ENCODE results near the gene COL9A3.

The COL9A3 gene

DNA sequence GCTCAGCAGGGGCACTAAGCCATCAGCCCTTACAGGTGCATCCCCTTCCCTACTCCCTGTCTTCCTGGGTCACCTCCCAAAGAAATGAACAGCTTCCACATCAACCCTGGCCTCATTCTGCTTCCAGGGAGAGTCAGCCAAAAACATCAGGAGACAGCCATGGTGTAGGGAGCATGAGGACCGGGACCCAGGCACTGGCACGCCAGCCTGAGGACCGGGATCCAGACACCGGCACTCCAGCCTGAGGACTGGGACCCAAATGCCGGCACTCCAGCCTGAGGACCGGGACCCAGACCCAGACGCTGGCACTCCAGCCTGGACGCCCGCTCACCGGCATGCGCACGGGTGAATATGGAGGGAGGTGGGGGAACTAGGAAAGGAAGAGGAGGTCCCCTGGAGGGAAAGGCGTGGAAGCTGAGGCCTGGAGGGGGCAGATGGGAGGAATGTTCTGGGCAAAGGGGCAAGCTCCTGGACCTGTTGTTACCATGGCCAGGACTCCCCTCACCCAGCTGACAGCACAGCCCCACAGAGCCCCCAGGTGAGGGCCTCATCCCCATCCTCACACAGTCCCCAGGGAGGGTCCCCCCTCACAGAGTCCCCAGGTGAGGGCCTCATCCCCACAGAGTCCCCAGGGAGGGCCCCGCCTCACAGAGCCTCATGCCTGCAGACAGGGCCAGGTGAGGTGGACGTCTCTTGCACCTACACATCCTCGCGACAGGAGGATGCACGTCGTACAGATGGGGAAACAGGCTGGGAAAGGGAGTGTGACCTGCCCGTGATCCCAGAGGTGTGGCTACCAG lies 46.5 kb upstream of the COL9A3 start:
- Histone ChIP-seq H3K27ac (no peak overlapping the region), H3K4me2 (no peak overlapping the region), H2AFZ (ENCODE audit: low read depth) (no peak overlapping the region), H3K27me3 (ENCODE audit: insufficient read depth, low read depth) (peaks cover 98% of the 10 kb centered on the region), H3K79me2 (ENCODE audit: insufficient read depth, low read depth) (no peaks in the 10 kb centered on the region), H3K4me1 (ENCODE audit: low read depth, poor library complexity, severe bottlenecking) (no peaks in the 10 kb centered on the region), H4K20me1 (ENCODE audit: insufficient read depth) (no peaks in the 10 kb centered on the region), H3K9ac (no peak overlapping the region), H3K36me3 (ENCODE audit: insufficient read depth) (no peaks in the 10 kb centered on the region), H3K4me3 (IDR thresholded peaks at IDR 0.05; ENCODE audit: insufficient read depth, low read depth, low read length) (no peak overlapping the region)
- no peak for TF ChIP-seq CTCF (conservative IDR thresholded peaks at IDR 0.05; ENCODE audit: low read depth, low read length)

- Histone ChIP-seq H3K27ac (no peak overlapping the region), H3K9ac (no peak overlapping the region), H3K36me3 (ENCODE audit: insufficient read depth) (no peaks in the 10 kb centered on the region), H3K4me1 (ENCODE audit: low read depth, poor library complexity, severe bottlenecking) (no peaks in the 10 kb centered on the region), H3K27me3 (ENCODE audit: insufficient read depth, low read depth) (peaks cover 98% of the 10 kb centered on the region), H2AFZ (ENCODE audit: low read depth) (no peak overlapping the region), H3K4me2 (no peak overlapping the region), H3K4me3 (IDR thresholded peaks at IDR 0.05; ENCODE audit: insufficient read depth, low read depth, low read length) (no peak overlapping the region), H3K79me2 (ENCODE audit: insufficient read depth, low read depth) (no peaks in the 10 kb centered on the region), H4K20me1 (ENCODE audit: insufficient read depth) (no peaks in the 10 kb centered on the region)
- TF ChIP-seq CTCF (conservative IDR thresholded peaks at IDR 0.05; ENCODE audit: low read depth, low read length), result no peak
These were observed 45.9 kb upstream of the COL9A3 start for GRCh38 chr20:62770916-62771315.

DNA sequence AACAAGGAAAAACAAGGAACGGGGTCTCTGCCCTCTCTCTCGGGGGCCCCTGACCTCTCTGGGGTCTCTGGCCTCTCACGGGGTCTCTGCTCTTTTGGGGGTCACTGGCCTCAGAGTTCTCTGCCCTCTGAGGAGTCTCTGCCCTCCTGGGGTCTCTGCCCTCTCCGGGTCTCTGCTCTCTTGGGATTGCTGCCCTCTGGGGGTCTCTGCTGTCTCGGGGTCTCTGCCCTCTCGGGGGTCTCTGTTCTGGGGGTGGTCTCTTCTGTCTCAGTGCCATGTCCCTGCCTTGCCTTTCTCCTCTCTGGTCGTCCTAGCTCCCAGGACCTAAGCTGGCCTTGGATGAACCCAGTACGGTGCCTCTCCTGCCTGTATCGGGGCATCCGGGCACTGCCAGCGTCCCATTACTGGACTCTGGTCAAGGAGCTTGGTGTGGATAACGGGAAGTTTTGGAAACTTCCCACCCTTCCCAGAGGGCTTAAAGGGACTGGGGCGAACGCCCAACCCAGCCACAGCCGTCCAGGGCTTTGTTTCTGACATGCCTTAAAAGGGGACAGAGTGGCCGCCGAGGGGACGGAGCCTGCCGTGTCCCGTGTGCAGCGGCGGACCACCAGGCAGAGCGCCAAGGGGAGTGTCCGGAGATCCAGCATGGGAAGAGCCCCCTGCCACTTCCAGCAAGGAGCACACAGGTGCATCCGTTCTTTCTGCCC lies 45.3 kb upstream of the COL9A3 start:
- no peak overlapping the region for H3K27ac ChIP-seq
- no peaks in the 10 kb centered on the region for H3K4me1 ChIP-seq (ENCODE audit: low read depth, poor library complexity, severe bottlenecking)
- H3K36me3 ChIP-seq (ENCODE audit: insufficient read depth), result no peaks in the 10 kb centered on the region
- no peak for TF ChIP-seq CTCF (conservative IDR thresholded peaks at IDR 0.05; ENCODE audit: low read depth, low read length)
- H3K79me2 ChIP-seq (ENCODE audit: insufficient read depth, low read depth), result no peaks in the 10 kb centered on the region
- H4K20me1 ChIP-seq (ENCODE audit: insufficient read depth), result no peaks in the 10 kb centered on the region
- H3K27me3 ChIP-seq (ENCODE audit: insufficient read depth, low read depth), result peaks cover 98% of the 10 kb centered on the region
- no peak overlapping the region for H3K9ac ChIP-seq
- no peak overlapping the region for H3K4me3 ChIP-seq (IDR thresholded peaks at IDR 0.05; ENCODE audit: insufficient read depth, low read depth, low read length)
- no peak overlapping the region for H3K4me2 ChIP-seq
- no peak overlapping the region for H2AFZ ChIP-seq (ENCODE audit: low read depth)

DNA sequence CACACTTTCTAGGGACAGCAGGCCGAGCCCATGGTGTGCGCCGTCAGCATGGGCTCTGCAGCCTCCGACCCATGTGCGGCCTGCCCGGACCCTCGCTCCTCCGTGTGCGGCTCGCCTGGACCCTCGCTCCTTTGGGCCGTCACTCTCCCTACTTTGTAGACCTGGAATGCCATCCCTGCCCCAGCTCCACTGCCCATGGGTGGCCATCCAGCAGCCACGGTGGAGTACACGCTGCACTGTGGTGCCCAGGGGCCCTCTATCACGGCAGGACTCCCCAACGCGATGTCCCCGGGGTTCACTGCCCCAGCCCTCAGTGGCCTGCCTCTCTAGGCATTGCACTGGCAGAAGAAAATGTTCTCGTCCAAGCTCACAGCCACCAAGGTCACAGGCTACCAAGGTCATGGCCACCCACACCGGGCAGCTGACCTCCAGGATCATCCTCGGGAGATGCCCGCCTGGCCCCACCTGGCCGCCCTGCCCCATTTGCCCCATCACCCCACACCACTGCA lies 44.7 kb upstream of the COL9A3 start:
- no peak for TF ChIP-seq CTCF (conservative IDR thresholded peaks at IDR 0.05; ENCODE audit: low read depth, low read length)
- H3K27me3 ChIP-seq (ENCODE audit: insufficient read depth, low read depth), result peaks cover 96% of the 10 kb centered on the region
- no peaks in the 10 kb centered on the region for H3K4me1 ChIP-seq (ENCODE audit: low read depth, poor library complexity, severe bottlenecking)
- H3K9ac ChIP-seq, result no peak overlapping the region
- no peaks in the 10 kb centered on the region for H4K20me1 ChIP-seq (ENCODE audit: insufficient read depth)
- no peaks in the 10 kb centered on the region for H3K79me2 ChIP-seq (ENCODE audit: insufficient read depth, low read depth)
- H3K36me3 ChIP-seq (ENCODE audit: insufficient read depth), result no peaks in the 10 kb centered on the region
- no peak overlapping the region for H3K4me3 ChIP-seq (IDR thresholded peaks at IDR 0.05; ENCODE audit: insufficient read depth, low read depth, low read length)
- H3K27ac ChIP-seq, result no peak overlapping the region
- no peak overlapping the region for H3K4me2 ChIP-seq
- H2AFZ ChIP-seq (ENCODE audit: low read depth), result no peak overlapping the region
